Activated CD4-positive, alpha-beta T cell treated with anti-CD3 and anti-CD28 coated beads, Interleukin-2, Interleukin-4, amounts not matched to agents 100 ng/mL and 50 ng/mL, durations not matched to agents 16 hours and 8 hours (primary cell): ENCODE results near the gene FNDC5.

Experiments
- DNase-seq: peaks from one replicate; pipeline ENCODE4 v3.0.0-alpha.2; 2020; ENCODE audit warnings: low spot score

The FNDC5 gene

DNA sequence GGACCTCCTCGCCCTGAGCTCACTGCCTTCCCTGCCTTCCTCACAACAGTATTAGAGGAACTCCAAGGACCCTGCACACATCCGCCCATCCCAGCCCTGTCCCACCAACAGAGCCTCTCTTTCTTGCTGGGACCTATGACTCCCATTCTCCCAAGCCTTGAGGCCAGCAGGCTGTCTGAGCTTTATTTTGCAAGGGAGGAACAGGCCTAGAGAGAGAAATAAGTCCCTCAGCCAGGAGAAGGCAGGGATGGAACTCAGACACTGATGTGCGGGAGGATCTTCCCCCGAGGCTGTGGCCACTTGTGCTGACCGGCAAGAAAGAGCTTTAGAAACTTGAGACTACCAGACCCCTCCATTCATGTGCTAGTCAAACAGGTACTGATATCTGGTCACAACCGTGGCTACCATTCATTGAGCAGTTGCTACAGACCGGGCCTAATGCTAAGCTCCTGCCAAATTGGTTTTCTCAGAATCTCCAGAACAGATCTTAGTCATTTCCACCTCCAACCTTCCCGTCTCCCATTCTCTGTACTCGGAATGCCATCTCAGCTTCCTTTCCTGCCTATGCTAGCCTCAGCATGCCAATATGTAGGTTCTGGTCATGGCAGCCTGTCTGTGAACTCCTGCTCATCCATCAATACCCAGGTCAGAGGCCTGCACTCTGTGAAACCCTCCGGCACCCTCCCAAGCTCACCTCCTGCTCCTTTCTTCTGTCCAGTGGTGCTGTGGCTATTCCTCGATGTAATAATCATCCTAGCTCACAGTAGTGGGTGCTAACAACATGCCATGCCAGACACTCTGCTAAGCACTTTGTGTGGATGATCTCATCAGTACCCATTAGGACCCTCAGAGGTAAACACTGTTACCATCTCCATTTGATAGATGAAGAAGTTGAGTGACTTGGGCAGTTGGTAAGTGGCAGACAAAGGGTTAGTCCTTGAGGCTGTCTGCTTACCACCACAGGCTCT, 26.7 kb upstream of the FNDC5 start:
- DNase-seq = no peak

DNA sequence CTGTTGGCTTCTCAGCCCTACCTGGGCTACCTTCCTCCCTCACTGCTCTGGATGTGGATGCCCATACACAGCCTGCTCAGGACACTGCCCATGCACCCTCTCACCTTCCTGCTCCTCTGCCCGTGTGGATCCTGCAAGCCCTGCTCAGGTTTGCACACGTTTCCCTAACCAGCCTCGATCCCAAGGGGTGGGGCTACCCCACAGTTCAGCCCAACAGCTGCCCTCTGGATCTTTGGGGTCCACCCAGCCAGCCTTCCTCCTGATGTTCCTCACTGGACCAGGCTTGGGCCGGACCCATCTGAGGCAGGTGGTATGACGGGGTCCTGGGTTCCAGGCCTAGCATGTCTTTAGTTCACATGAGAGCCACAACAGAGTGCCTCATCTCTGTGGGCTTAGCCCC, 25.7 kb upstream of the FNDC5 start:
- no peak for DNase-seq

DNA sequence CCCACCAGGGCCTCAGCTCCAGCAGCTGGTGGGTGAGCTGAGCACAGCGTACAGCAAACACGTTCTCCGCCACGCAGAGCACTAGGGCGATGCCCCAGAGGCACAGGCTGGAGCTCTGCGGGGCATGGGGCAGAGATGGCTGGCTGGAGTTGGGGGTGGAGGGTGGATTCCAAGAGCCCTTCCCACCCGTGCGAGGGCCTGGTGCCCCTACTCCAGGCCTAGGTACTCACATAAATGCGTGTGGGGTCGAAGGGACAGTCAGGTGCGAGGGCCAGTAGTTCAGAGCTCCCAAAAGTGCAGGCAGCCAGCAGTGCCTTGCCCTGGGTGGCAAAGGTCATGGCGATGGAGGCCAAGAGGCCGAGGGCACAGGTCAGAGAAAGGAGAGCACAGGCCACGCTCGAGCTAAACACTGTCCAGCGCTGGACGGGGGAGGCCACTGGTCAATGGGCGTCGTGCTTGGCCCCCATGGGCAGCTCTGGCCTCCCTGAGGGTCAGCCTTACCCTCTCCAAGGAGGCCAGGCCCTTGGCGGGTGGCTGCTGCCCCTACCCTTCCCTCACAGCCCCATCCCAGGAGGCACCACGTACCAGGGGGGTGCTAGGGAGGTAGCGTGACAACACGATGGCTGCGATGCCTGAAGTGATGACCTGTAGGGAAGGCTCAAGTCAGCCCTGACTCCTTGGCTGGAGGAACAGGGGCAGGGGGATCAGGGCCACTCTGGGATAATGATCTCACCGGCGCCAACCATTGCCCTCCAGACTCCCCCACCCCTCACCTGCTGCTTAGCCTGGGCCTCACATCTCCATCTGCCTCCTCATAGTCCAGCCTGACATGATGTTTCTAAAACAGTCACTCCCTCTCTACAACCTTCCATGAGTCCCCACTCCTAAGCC, 24.9 kb upstream of the FNDC5 start:
- DNase-seq = no peak

DNA sequence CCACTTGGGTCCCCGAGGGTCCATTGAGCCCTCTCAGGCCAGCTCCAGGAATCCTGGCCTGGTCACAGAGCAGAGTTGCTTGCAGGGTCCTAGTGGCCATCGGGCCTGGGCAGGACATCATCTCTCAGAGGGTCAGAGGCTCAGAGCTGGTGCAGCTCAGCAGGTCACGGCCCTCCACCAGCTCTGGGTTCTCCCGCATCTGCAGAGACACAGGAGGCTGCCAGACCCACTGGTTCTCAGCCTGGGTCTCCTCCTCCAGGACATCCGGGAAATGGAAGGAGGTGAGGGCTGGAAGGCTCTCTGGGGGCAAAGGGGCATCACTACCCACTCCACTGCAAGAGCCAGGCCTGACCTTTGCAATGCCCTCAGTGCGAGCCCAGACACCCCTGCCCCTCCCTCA, 24.0 kb upstream of the FNDC5 start:
- no peak for DNase-seq

DNA sequence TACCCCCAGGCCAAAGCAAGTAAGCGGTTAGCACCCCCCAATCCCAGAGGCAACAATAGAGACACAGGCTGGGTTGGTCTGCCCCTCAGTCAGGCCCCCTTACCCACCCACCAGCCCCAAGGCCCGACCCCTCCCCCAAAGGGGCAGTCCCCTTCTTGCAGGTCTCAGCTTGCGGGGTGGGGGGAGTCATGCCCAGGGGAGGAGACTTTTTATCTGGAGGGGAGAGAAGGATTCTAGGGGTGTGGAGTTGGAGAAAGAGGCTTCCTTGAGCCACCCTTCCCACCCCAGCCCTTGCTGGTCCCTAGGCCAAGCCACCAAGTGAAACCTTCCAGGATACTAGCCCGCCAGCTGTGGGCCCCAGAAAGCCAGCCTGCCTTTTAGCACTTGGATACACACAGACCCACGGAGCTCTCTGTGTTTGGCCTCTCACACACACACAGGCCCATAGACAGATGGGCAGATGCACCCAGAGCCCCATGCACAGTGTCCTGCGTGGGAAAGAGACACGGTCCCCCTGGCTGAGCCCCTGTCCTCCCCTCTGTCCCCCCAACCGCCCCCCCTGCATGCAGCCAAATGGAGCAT, 23.4 kb upstream of the FNDC5 start:
- no peak for DNase-seq

DNA sequence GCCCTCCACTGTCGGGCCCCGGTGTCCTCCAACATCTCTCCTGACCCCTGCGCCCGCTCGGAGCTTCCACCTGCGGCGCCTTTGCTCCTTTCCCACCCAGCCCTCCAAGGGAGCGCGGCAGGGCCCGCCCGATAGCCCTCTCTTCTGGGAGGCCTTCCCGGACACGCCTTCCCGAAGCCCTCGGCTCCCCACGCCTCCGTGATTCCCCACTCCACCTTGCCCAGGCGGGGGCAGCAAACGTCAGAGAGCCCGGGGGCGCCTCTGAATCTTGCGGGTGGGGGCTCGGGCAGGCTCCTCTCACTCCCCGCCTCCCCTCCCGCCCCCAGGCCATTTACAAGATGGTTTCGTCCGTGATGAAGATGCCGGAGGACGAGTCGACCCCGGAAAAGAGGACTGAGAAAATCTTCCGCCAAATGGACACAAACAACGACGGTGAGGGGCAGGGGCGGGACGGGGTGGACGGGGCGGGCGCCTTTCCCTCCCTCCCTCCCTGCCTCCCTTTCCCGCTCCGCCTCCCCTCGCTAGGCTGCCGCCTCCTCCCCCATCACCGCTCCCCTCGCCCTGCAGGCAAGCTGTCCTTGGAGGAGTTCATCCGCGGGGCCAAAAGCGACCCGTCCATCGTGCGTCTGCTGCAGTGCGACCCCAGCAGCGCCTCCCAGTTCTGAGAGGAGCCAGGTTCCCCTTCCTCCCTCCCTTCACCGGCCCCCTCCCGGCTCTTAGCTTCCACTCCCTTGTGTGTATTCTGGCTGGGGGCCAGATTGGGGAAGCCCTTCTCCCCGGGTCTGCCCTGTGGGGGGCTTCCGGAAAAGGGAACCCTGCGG, 22.7 kb upstream of the FNDC5 start:
- no peak for DNase-seq

DNA sequence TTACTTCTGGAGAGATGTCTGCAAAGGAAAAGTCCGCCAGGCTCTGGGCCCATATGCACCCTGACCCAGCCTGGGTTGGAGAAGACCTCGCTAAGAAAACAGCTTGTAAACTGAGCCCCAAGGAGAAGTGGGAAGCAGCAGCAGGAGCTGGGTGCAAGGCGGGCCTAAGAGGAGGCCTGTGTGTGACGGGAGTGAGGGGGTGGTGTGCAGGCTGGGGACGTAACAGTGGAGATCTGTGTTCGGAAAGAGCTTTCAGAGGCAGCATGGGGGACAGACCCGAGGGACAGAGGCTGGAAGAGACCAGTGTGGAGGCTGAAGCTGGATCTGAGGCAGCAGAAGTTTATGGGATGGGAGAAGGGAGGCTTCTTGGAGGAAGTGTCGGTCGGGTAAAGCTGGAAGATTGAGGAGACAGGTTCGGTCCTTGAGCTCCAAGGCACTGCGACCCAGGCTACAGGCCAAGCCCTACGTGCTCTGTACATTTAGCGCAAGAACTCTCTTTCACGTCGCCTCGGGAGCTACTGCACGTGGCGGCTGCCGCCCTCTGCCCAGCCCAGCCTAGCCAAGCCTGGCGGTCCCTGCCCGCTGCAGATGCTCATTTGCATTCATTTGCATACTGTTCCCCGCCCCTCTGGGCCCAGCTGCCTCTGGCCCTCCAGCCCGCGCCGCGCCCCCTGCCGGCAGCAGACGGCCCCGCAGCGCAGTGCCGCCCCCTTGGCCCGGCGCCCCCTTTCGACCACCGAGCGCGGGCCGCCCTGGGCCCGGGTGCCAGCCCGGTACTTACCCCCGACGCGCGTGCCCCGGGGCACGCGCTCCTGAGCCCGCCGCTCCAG, 21.9 kb upstream of the FNDC5 start:
- DNase-seq = peak; percentile 16

DNA sequence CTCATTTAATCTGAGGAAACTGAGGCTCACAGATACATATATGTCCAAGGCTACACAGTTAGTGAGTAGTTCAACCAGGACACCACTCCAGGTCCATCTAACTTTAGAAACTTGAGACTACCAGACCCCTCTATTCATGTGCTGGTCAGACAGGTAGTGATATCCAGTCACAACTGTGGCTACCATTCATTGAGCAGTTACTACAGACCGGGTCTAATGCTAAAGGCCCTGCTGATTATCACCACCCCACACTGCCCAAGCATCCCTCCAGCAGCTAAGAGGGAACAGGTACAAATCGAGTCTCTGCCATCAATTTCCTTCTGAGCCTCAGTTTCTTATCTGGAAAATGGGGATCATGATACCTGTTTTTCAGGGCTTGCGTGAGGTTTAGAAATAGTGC, 20.9 kb upstream of the FNDC5 start:
- no peak for DNase-seq

DNA sequence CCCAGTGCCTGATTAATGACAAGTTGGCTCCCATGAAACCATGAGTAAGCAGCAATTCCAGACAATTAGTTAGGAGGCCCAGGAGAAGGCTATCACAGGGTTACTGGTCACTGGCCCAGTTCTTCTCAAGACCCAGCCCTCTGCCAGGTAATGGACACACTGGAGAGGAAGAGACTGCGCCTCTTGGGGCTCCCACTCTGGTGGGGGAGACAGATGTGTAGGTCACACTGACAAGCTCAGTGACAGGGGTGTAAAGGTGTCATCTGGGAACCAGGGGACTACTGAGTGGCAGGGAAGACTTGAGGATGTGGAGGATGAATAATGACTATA, 20.5 kb upstream of the FNDC5 start:
- DNase-seq = no peak

DNA sequence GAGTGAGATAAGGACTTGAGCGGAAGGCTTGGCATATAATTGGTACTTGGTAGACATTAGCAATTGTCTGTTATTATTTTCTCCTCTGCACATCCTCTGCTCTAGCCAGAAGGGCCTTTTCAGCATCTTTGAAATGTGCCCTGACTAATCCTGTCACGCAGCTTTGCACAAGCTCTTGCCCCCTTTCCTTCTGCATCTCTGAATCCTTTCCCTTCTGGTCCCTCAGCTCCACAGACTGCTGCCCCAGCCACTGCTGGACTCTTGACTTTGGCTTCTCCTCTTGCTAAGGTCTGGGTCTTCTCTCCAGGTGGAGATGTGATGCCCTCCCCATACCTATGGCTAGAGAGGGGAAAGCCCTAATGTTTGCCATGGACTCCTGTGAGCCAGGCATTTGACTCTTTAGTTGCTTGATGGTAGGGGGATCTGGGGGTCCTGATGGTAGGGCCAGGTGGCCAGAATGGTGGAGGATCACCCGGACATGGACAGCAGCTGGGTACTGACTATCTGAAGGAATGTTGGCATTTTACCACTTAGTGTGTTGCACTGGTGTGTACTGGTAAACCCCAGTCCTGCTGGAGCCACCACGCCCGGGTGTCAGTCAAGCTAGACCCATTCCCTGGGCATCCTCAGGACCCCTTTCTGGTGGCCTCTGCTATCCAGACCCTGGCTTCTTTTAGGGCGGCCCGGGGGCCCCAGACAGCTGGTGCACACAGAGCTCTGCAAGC, 20.0 kb upstream of the FNDC5 start:
- no peak for DNase-seq

DNA sequence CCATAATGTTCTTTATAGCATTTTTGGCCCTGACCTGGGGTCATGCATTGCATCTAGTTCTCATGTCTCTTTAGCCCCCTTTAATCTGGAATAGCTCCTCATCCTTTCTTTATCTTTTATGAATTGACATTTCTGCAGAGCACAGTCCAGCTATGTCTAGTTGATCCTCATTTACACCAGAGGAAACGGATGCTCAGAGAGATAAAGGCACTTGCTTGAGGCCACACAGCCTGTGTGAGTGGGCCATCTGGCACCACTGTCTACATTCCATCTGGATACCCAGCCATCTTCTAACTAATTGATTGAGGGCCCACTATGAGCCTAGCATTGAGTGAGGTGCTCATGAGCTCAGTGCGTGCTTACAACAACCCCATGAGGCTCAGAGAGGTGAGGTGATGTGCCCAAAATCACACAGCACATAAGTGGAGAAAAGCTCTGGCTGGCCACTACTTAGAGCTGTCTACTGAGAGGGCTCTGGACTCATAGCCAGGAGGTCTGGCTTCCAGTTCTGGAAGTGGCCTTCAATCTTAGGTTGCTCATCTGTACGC, 19.1 kb upstream of the FNDC5 start:
- no peak for DNase-seq

DNA sequence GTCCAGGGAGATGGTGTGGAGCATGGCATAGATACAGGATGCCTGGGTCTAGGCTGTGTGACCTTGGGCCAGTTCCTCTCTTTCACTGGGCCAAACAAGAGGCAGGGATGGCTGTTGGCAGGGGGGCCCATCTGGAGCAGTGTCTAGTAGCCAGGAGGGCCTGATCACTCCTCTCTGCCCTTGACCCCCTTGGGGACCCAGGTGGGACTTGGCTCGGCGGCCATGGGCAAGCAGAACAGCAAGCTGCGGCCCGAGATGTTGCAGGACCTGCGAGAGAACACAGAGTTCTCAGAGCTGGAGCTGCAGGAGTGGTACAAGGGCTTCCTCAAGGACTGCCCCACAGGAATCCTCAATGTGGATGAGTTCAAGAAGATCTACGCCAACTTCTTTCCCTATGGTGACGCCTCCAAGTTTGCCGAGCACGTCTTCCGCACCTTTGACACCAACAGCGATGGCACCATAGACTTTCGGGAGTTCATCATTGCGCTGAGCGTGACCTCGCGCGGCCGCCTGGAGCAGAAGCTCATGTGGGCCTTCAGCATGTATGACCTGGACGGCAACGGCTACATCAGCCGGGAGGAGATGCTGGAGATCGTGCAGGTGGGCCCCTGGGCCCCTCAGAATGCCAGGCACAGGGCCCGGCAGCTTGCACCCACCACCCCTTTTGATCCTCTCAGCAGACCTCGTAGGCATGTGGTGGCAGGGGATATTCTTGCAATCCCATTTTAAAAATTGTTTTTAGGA, 18.1 kb upstream of the FNDC5 start:
- no peak for DNase-seq

DNA sequence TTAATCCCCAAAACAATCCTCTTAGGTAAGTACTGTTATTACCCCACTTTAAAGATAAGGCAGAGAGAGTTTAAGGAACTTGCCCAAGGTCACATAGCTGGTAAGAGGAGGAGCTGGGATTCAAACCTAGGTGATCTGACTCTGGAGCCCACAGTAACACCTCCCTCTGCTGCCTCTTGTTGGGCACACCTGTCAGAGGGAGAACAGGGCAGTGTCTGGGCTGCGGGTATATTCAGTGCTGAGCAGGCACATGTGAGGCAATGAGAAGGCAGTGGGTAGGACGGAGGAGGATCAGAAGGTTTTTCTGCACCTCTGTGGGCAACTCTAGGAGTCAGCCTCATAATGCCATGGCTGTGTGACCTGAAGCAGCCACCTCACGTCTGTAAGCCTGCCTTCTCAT, 17.4 kb upstream of the FNDC5 start:
- no peak for DNase-seq

DNA sequence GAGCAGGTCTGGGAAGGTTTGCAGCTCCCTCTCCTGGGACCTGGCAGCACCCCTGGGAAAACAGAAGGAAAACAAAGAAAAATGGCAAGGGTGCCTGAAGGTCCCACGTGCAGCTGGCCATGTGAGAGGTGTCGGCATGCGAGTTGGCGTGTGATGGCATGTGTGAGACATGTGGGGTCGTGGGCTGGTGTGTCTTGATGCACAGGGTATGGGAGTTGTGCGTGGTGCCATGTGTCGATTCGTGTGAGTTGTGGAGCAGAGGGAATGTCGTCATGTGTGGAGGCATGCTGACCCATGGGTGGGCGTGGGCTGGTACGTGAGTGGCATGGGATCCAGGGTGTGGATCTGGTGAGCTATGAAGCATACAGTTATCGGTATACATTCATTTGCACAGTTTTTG, 16.9 kb upstream of the FNDC5 start:
- DNase-seq = no peak

DNA sequence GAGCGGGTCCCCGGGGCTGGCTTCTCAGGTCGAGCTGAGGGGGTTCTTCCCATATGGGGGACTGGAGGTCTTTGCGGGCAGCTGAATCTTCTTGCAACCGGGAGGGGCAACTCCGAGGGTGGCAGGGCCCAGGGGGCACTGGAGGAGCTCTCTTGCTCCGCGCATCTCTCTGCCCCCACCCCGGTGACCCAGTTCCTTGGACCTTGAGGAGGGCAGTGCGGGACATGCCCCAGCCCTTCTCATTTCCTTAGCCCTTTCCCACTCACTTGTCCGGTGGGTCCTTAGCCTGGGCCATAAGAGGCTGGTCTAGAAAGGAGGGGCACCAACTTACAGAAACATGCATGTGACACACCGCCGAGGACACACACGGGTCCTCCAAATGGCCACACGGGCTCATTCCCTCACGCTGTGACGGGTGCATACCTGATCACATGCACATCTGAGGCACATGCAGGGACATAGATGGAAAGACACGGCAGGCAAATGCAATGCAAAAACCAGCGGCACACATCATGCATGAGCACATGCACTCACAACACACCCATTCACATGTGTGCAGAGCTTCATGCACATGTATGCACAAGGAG, 16.2 kb upstream of the FNDC5 start:
- no peak for DNase-seq

DNA sequence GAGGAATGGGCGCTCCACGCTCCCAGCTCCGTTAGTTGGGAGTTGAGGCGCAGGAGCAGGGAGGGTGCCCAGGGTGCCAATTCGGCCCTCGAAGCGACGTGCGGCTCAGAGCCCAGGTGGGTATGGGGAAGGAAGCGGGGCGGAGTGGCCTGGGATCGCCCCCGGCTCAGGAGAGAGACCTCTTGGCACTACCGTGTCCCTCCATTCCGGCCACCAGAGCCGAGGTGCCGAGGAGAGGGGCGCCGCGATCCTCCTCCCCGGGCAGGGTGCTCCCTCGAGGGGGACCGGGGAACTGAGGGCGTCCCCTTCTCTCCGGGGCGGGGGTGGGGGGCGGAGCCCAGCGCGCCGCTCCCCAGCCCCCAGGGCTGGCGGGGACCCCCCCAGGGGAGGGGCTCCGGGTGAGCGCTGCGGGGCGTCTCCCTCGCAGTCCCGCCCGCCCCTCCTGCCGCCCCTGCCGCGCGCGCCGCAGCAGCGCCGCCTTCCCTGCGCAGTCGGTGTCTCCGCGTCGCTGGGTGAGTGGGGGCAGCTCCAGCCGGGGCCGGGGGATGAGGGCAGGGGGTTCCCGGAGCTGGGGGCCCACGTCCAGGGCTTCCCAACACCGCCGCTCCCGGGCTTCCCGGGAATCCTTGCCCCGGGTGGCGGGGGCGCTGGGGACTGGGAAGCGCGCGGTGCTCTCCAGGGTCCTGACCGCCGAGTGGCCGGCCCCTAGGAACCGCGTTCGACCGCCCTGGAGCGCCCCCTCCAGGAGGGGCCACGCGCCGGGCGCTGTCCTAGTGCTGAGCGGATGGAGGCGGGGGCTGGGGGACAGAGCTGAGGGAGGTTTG, 15.5 kb upstream of the FNDC5 start, which contains the start of gene HPCA:
TSS of gene HPCA (plus strand) at position 488 of the 824 bp plus-strand sequence. CDS start 2,408 bp downstream, outside the sequence.
- peak; percentile 30 for DNase-seq

DNA sequence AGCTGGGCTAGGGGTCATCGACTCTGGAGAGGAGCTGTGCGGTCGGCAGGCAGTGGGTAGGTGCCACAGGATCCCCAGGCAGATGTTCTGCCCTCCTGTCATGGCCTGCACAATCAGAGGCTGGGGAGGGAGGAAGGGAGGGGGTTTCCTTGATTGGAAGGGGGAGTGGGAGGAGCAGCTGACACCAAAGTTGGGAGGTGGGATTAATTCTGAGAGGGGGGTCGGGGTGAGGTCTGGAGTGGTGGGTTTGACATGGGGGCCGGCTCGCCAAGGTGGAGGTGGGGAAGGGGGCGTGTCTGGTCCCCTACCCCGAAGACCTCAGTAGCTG, 14.9 kb upstream of the FNDC5 start:
- DNase-seq = no peak

DNA sequence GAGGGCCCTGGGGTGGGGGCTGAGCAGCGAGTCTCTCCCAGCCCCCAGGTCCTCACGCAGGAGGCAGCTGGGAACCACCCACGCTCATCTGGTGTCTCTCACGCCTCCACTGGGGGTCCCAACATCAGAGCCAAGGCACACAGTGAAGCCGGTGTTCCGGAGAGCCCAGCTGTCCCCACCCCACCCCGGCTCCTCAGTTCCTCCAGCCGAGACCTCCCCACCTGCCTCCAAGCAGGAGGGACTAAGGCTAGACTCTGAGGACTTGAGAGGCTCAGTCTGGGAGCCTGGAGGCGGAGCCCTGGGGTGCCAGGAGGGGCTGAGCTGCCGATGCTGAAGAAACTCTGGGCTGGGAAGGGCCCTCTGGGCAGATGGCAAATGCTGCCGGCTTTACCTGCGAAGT, 14.0 kb upstream of the FNDC5 start:
- no peak for DNase-seq
